Measurements from ENCODE around the gene PTPRA. TPM values are rescaled to one million over a fixed set of nuclear protein-coding genes. Genes with fewer than 3 reads are reported as not detected.

PTPRA gene
- total RNA-seq, 4 donors from 2014 or later: 73.4 to 110 (median 93.1) TPM

DNA sequence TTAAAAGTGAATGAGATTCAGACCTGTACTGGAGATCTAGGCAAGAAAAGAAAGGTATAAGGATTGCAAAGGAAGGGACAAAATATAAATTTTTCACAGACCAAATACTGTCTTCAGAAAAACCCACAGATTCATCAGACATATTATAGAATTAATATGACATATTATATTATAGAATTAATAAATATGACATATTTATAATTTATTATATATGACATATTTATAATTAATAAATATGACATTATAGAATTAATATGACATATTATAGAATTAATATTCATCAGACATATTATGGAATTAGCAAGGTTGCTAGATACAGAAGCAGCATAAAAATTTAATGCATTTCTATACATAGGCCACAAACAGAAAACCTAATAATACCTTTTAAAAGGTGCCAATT is 125.4 kb downstream of the PTPRA start:
- Histone ChIP-seq H3K36me3 (peaks cover 4% of the 10 kb centered on the region in 2 donors), H3K27ac (no peak overlapping the region), H3K4me1 (no peaks in the 10 kb centered on the region), H3K27me3 (no peaks in the 10 kb centered on the region), H3K9me3 (no peaks in the 10 kb centered on the region), H3K4me3 (replicated peaks in 1 of 3) (no peak overlapping the region)
- intact Hi-C loops (cut with DNase I): loop anchor here (5.0 to 10.0 kb wide), 2 partner anchors 136 to 294 kb away; no protein-coding TSS in a partner anchor
- no peak for TF ChIP-seq CTCF (IDR thresholded peaks at IDR 0.05)
- TF ChIP-seq POLR2A (IDR thresholded peaks at IDR 0.05): no peak
- no peak for DNase-seq

DNA sequence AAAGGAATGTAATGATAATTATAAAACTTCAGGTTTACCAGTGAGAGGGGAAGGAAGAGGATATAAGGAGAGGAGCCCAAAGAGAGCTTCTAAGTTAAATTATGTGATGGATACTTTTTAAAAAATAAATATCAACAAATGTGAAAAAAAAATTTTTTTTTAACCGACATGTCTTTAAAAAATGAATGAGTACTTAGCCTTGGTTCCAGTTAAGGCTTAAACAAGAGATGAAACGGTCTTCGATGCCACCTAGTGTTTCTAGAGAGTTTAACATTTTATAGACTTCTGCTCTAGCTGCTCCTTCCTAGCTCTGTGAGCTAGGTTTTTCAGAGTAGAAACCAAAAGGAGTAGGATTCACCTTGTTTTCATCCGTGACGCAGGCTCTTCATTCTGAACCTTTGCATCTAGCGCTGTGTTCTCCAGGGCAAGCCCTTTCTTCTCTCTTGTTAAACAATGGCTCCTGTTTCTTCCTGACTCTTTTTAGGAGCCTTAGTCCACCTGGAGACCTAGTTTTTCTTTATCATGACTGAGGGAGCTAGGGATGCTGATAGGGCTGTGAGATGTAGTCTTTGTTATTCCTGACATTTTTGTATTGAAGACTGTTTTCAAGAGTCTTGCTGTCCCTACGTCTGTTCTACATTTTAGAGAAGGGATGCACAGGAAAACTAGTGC is 127.7 kb downstream of the PTPRA start:
- WGBS, 2 donors: 68 to 71% methylated on average over 7 of the region's 7 CpGs
- Histone ChIP-seq H3K9me3 (no peaks in the 10 kb centered on the region), H3K27ac (no peak overlapping the region), H3K4me3 (replicated peaks in 1 of 3) (no peak overlapping the region), H3K27me3 (no peaks in the 10 kb centered on the region), H3K4me1 (no peaks in the 10 kb centered on the region), H3K36me3 (peaks cover under 1 to 9% of the 10 kb centered on the region in 2 donors)
- intact Hi-C loops (cut with DNase I): no loop called here
- DNase-seq: no peak
- TF ChIP-seq POLR2A (IDR thresholded peaks at IDR 0.05): no peak
- TF ChIP-seq CTCF (IDR thresholded peaks at IDR 0.05): peak; percentile 17 to 63 (median 44)

DNA sequence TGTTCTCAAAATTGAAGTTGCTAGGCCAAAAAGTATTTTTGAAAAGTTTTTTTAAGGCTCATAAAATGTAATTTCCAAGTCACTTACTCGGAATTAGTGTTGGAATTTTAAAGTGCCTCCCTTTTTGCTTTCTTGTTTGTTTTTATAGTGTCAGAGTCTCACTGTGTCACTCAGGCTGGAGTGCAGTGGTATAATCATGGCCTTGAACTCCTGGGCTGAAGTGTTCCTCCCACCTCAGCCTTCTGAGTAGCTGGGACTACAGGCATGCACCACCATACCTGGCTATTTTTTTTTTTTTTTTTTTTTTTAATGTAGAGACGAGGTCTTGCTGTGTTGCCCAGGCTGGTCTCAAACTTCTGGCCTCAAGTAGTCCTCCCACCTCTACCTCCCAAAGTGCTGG is 130.1 kb downstream of the PTPRA start:
- TF ChIP-seq POLR2A (IDR thresholded peaks at IDR 0.05): no peak
- Histone ChIP-seq H3K4me1 (no peaks in the 10 kb centered on the region), H3K27me3 (no peaks in the 10 kb centered on the region), H3K9me3 (no peaks in the 10 kb centered on the region), H3K4me3 (replicated peaks in 1 of 3) (no peak overlapping the region), H3K36me3 (peaks cover 0 to 28% of the 10 kb centered on the region in 2 donors), H3K27ac (no peak overlapping the region)
- intact Hi-C loops (cut with DNase I): no loop called here
- DNase-seq: no peak
- 83 to 90% methylated on average over 2 of the region's 2 CpGs for WGBS, 2 donors

- WGBS, 2 donors: 86 to 91% methylated on average over 1 of the region's 1 CpG
These were observed 137.9 kb downstream of the PTPRA start for GRCh38 chr20:3010985-3011723.

GRCh38 chr20:3011752-3012151 is 138.5 kb downstream of the PTPRA start:
- no peak overlapping the region for H3K27ac ChIP-seq
- intact Hi-C loops (cut with DNase I): no loop called here
- TF ChIP-seq POLR2A (IDR thresholded peaks at IDR 0.05) (no peak), CTCF (IDR thresholded peaks at IDR 0.05) (no peak)
- DNase-seq: no peak
- H3K4me1 ChIP-seq: no peaks in the 10 kb centered on the region
- WGBS, 2 donors: 88 to 94% methylated on average over 3 of the region's 3 CpGs
- peaks cover 0 to 19% of the 10 kb centered on the region in 2 donors for H3K36me3 ChIP-seq
- no peaks in the 10 kb centered on the region for H3K27me3 ChIP-seq
- no peaks in the 10 kb centered on the region for H3K9me3 ChIP-seq
- H3K4me3 ChIP-seq (replicated peaks in 1 of 3): no peak overlapping the region

More at GRCh38 chr20:3010985-3011723, 137.9 kb downstream of the PTPRA start:
- peaks cover 0 to 23% of the 10 kb centered on the region in 2 donors for H3K36me3 ChIP-seq
- no peak overlapping the region for H3K4me3 ChIP-seq (replicated peaks in 1 of 3)
- no peak for DNase-seq
- intact Hi-C loops (cut with DNase I): no loop called here
- H3K27ac ChIP-seq: no peak overlapping the region
- H3K9me3 ChIP-seq: no peaks in the 10 kb centered on the region
- no peak for TF ChIP-seq CTCF (IDR thresholded peaks at IDR 0.05)
- TF ChIP-seq POLR2A (IDR thresholded peaks at IDR 0.05): no peak
- H3K4me1 ChIP-seq: no peaks in the 10 kb centered on the region
- H3K27me3 ChIP-seq: no peaks in the 10 kb centered on the region

Measured in thyroid gland (tissue), 4 donors.